GM18519 (cell line): ENCODE data around the gene PTMS.

Experiments
- ATAC-seq: cut with Tn5 transposase; IDR thresholded peaks from one replicate; pipeline ENCODE4 v1.9.1; 2021; ENCODE audit warnings: mild to moderate bottlenecking, moderate library complexity; ENCODE audit not compliant: unreplicated experiment, low FRiP score

The PTMS gene

GRCh38 chr12:6819106-6820030, 53.2 kb downstream of the PTMS start:
- ATAC-seq, result no peak

- ATAC-seq, result no peak
Measured at GRCh38 chr12:6820166-6820565, 54.0 kb downstream of the PTMS start.
